HG03432 (cell line): ENCODE measurements around the gene ANG.
"Not testable (repeated sequence)": the region's sequence is repeated elsewhere in the genome, so short reads cannot be mapped to it uniquely, and the experiment has no call there.

Experiments used
- ATAC-seq: cut with Tn5 transposase; IDR thresholded peaks from one replicate; pipeline ENCODE4 v1.9.1; 2021; ENCODE audit warnings: mild to moderate bottlenecking, moderate library complexity; ENCODE audit not compliant: unreplicated experiment

ANG gene

DNA sequence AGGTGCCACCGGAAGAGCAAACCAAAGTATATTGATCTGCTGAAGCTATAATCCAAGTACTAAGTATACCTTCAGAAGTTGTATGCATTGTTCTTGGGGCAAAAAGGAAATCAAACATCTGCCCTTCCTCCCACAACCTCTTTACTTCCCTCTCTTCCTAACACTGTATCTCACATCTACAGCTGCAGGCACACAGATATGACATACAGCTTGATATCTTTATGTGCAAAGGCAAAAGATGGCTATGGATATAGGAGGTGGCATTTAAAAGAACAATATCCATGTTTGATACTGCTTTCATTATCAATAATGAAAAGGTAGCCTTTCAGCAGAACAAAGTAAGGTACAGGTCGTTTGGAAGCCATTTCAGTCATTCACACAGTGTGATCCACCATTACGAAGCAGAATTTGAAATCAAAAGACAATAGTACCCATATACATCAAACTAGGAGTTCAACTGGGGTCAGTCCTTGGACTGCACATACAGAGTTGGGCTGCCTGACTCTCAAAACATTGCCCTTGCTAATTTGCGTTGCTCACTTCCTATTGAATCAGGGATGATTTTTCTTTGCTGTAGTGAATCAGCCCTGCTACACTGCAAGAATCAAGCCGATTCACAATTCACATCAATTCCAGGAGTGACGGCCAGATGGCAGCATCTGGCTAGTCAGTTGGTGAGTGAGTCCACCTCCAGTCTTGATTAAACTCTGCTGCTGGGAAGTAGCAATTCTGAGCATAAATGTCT lies 8.9 kb downstream of the ANG start:
- no peak for ATAC-seq

DNA sequence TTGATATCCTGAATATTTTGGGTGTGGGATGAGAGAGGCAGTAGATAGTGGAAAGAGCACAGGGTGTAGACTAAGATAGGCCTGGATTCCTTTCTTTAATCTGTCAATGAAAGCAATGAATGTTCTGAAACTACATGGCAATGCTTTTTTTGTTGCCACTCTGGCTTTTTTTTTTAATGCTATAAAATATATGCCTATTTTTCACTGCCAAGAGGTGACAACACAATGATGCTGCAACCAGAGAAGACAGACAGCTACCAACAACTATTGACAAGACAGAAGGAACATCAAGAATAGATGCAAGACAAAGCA lies 9.4 kb downstream of the ANG start:
- ATAC-seq, result no peak

GRCh38 chr14:20698934-20699333 lies 10.4 kb downstream of the ANG start:
- no peak for ATAC-seq

DNA sequence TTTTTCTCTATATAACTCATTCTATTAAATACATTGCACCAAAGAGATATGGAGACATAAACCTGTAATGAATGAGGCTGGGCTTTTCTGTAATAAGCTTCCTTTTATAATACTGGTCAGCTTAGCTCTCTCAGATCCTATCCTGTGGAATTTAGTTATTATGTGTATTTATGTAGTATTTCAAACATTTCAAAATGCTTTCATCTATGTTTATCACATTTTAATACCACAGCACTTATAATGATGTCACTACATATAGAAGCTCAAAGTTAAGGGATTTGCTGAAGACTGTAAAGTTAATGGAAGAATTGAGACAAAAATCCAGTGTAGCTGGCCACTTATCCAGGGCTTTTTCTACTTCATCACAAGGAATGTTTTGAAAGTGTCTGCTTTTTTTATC lies 11.4 kb downstream of the ANG start:
- no peak for ATAC-seq

DNA sequence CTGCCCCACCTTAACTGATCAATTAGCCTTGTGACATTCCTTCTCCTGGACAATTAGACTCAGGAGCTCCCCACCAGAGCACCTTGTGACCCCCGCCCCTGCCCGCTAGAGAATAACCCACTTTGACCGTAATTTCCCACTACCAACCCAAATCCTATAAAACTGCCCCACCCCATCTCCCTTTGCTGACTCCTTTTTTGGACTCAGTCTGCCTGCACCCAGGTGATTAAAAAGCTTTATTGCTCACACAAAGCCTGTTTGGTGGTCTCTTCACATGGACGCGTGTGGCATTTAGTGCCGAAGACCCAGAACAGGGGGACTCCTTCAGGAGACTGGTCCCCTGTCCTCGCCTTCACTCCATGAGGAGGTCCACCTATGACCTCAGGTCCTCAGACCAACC lies 12.4 kb downstream of the ANG start:
- not testable (repeated sequence) for ATAC-seq

GRCh38 chr14:20706657-20707355 lies 18.2 kb downstream of the ANG start:
- ATAC-seq, result no peak

- no peak for ATAC-seq
These were observed 19.1 kb downstream of the ANG start for GRCh38 chr14:20707622-20708021.

GRCh38 chr14:20711261-20711660 lies 22.7 kb downstream of the ANG start:
- ATAC-seq, result no peak

- no peak for ATAC-seq
These were observed 23.1 kb downstream of the ANG start for GRCh38 chr14:20711685-20712084.

GRCh38 chr14:20712904-20713303 lies 24.3 kb downstream of the ANG start:
- no peak for ATAC-seq

- ATAC-seq, result no peak
These were observed 26.2 kb downstream of the ANG start for GRCh38 chr14:20714593-20715250.

DNA sequence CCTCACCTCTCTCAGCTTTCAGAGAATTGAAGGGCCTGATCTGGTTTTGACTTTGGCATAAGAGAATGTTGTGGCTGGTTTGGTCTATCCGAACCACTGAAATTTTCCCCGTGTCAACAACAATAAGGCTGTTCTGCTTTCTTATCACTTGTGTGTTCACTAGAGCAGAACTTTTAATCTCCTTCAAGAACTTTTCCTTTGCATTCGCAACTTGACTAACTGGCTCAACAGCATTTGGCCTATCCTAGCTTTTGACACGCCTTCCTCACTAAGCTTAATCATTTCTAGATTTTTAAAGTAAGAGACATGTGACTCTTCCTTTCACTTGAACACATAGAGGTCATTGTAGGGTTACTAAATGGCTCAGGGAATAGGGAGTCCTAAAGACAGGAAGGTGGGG lies 31.2 kb downstream of the ANG start:
- ATAC-seq, result no peak

- ATAC-seq, result no peak
These were observed 32.2 kb downstream of the ANG start for GRCh38 chr14:20720741-20721140.

DNA sequence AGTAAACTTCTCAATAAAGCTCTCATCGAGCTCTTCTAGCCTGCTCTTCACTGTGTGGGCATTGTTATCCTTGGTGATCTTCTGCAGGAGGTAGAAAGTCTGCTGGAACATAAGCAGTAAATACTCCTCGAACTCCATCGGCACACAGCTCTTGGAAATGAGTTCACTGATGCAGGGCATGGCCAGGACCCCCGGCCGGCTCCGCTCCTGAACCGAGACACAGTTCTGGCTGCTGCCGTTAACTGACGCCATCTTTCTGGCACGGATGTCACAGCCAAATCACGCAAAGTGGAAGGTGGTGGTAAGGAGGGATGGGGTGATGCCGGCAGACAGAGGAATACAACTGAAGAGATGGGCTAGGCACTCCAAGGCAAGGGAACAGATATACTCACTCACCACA lies 33.5 kb downstream of the ANG start:
- ATAC-seq, result no peak

- ATAC-seq, result no peak
These were observed 34.9 kb downstream of the ANG start for GRCh38 chr14:20723488-20723887.

DNA sequence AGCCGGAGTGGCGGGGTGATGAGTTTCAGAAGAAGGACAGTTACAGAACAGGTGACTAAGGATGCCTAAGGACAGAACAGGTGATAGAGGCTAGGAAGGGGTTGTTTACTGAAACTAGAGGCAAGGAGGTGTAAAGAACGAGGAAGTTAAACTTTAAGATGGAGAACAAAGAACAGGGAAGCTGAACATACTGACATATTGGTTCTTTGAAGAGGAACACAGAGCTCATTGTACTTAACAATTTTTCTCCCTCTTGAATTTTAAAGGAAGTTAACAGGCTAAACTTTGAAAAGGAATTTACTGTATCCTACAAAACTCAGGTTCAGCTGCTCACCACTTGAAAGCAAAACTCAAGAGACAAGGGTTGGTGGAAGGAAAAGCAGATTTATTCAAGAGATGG lies 37.6 kb downstream of the ANG start:
- not testable (repeated sequence) for ATAC-seq

- ATAC-seq, result no peak
These were observed 38.0 kb downstream of the ANG start for GRCh38 chr14:20726531-20726930.

- ATAC-seq, result no peak
These were observed 42.3 kb downstream of the ANG start for GRCh38 chr14:20730891-20731290.

GRCh38 chr14:20732477-20732876 lies 43.9 kb downstream of the ANG start:
- no peak for ATAC-seq

DNA sequence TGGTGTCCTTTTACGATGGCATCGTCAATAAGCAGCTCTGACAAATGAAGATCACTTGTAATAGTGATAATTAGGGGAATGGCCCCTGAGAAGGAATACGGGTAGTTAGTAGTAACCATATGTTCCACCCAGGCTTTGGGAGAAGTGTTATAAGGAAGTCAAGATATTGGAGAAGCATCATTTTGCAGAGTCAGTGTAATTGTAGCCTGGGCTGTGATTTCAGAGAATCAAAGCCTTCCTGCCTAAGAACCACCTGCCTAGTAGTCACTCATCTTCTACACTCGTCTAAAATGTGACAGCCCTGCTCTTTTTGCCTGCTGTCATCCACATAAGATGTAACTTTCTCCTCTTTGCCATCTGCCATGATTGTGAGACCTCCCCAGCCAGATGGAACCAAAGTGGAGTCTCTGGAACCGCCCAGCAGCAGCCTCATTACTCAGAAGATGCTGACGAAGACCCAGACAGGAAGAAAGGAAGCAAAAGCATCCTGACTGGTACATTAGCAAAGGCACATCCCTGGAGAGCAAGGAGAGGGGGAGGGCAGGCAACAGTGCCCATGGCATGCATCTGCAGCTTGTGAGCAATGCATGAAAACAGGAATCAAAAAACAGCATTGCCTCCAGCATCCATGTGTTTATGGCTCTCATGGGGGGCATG lies 44.5 kb downstream of the ANG start:
- no peak for ATAC-seq

DNA sequence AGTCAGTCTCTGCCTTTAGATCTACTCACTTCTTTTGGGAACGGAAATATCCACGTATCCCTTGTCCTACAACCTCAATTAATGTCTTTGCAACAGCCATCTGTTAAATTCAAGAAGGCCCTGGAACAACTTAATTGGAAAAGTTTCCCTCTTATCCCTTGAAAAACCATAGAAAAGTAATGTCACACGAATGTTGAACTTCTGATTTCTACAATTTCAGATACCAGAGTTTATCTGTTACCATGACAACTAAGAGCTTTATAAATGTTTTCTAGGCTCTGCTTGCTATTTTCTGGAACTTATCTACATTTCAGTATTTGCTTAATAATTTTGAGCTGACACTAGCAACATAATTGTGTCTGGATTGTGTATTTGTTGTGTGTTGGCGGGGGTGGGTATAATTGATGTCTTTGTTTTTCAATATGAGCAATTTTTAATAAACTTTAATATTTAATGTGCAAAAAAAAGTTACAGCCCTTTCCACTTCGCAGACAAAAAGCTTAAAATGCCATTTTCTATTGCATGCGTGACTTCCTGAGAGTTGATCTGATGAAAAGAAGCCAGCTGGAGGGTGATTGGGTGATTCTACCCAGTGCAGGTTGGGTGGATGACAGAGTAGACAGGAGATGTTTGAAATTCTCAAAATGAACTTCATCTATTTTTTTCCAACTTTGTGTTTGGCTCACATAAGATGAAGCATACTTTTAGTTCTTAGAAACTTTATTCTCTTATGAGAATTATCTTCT lies 45.3 kb downstream of the ANG start:
- ATAC-seq, result no peak
